ENCODE data around the gene TIMP2. TPM values are rescaled to one million over a fixed set of nuclear protein-coding genes. Genes with fewer than 3 reads are reported as not detected.

The TIMP2 gene
- total and polyA plus RNA-seq, 2 of the 8 experiments (the other 6 are each of a cell fraction or from before 2014, with no cell fraction given), result 18.2 to 43.3 TPM

- no peak overlapping the region for H3K56ac ChIP-seq (replicated peaks; ENCODE audit: insufficient read length, low read depth, low read length)
- no peak overlapping the region for H2BK15ac ChIP-seq (ENCODE audit: low read length)
- no peak overlapping the region for H2AK5ac ChIP-seq (ENCODE audit: low read depth, low read length)
- H3K23me2 ChIP-seq (ENCODE audit: low read depth, low read length), result no peaks in the 10 kb centered on the region
- H2BK120ac ChIP-seq (replicated peaks; ENCODE audit: low read depth, low read length), result no peak overlapping the region
- no peak overlapping the region for H4K5ac ChIP-seq (ENCODE audit: insufficient read length, low read depth, low read length)
- no peak overlapping the region for H2BK20ac ChIP-seq (ENCODE audit: low read length)
- DNase-seq (ENCODE audit: low read depth in 1 of 2, low spot score in 2 of 2) (no peak), FAIRE-seq (no peak)
- H2AFZ ChIP-seq (ENCODE audit: low read length), result no peak overlapping the region
- no peak overlapping the region for H3K23ac ChIP-seq (ENCODE audit: insufficient read length)
- WGBS, 2 experiments (ENCODE audit: extremely low coverage in 1 of 2, insufficient coverage in 1 of 2, insufficient read length in 1 of 2, insufficient replicate concordance in 2 of 2, low coverage in 1 of 2, low lambda C conversion rate in 2 of 2, missing lambda C conversion rate in 1 of 2), result 82% methylated on average over 17 of the region's 19 CpGs; no CpG with 5 or more reads in 1 of the 2 experiments
- no peak overlapping the region for H2BK5ac ChIP-seq (ENCODE audit: low read depth, low read length)
- no peaks in the 10 kb centered on the region for H3K4me1 ChIP-seq (replicated peaks in 1 of 4; ENCODE audit: control insufficient read depth in 3 of 4, insufficient read depth in 4 of 4, low read length in 3 of 4)
- H3K27me3 ChIP-seq (replicated peaks in 1 of 4; ENCODE audit: control insufficient read depth in 3 of 4, extremely low read depth in 1 of 4, insufficient read depth in 3 of 4, low read length in 3 of 4), result no peaks in the 10 kb centered on the region
- CTCF ChIA-PET (ENCODE audit: partially characterized antibody), result interaction anchor here (1.0 to 3.1 kb wide), 2 partner anchors 9 to 29 kb away, joined by 4 to 20 read pairs; no protein-coding TSS in a partner anchor
- H3K14ac ChIP-seq (ENCODE audit: insufficient read length), result no peak overlapping the region
- no peaks in the 10 kb centered on the region for H4K20me1 ChIP-seq (replicated peaks in 1 of 2; ENCODE audit: control insufficient read depth in 1 of 2, insufficient read depth in 2 of 2, low read length in 2 of 2)
- H4K91ac ChIP-seq (replicated peaks; ENCODE audit: insufficient read length, low read length), result no peak overlapping the region
- H3K27ac ChIP-seq (ENCODE audit: low read depth, low read length), result no peak overlapping the region
- no peak overlapping the region for H3K9ac ChIP-seq (replicated peaks in 1 of 4; ENCODE audit: extremely low read depth in 1 of 4, low read depth in 3 of 4, low read length in 3 of 4)
- H4K8ac ChIP-seq (ENCODE audit: extremely low read depth, insufficient read depth, low read length), result no peak overlapping the region
- H3K4me2 ChIP-seq (ENCODE audit: insufficient read depth in 1 of 2, low read depth in 2 of 2, low read length in 2 of 2), result no peak overlapping the region
- POLR2A ChIA-PET (ENCODE audit: partially characterized antibody), result no interaction called here
- no peak overlapping the region for H3K4ac ChIP-seq (replicated peaks; ENCODE audit: insufficient read length, low read depth, low read length)
- H3K79me1 ChIP-seq (ENCODE audit: low read depth, low read length), result no peaks in the 10 kb centered on the region
- H3K79me2 ChIP-seq (ENCODE audit: control insufficient read depth in 1 of 2, insufficient read depth in 2 of 2, low read length in 2 of 2), result no peaks in the 10 kb centered on the region
- no peaks in the 10 kb centered on the region for H3K36me3 ChIP-seq (ENCODE audit: control insufficient read depth in 2 of 4, insufficient read depth in 4 of 4, low read length in 3 of 4)
- H3K4me3 ChIP-seq (ENCODE audit: extremely low read depth in 1 of 4, insufficient read depth in 2 of 4, low read depth in 3 of 4, low read length in 4 of 4), result no peak overlapping the region
- H3K18ac ChIP-seq (ENCODE audit: extremely low read depth, low read length), result no peak overlapping the region
- H2BK12ac ChIP-seq (ENCODE audit: low read depth, low read length), result no peak overlapping the region
- no peaks in the 10 kb centered on the region for H3K9me3 ChIP-seq (ENCODE audit: insufficient read depth in 2 of 2, low read depth in 1 of 2, low read length in 1 of 2)
- no peak for TF ChIP-seq SIX5 (IDR thresholded peaks at IDR 0.05; ENCODE audit: low read depth, low read length)
- TF ChIP-seq NRF1 (IDR thresholded peaks at IDR 0.05; ENCODE audit: low read depth, low read length), result no peak
- no peak for TF ChIP-seq YY1 (IDR thresholded peaks at IDR 0.05; ENCODE audit: low read depth, low read length)
- no peak for TF ChIP-seq EP300 (IDR thresholded peaks at IDR 0.05; ENCODE audit: borderline replicate concordance in 1 of 2, low read depth in 2 of 2, low read length in 2 of 2)
- TF ChIP-seq EZH2 (IDR thresholded peaks at IDR 0.05; ENCODE audit: low read depth, low read length, severe bottlenecking), result no peak
- no peak for TF ChIP-seq NANOG (IDR thresholded peaks at IDR 0.05; ENCODE audit: insufficient read depth, low read depth, low read length, poor library complexity, severe bottlenecking)
- TF ChIP-seq KDM1A (IDR thresholded peaks at IDR 0.05; ENCODE audit: borderline replicate concordance, low read length), result no peak
- no peak for TF ChIP-seq BRCA1 (IDR thresholded peaks at IDR 0.05; ENCODE audit: low read depth, low read length)
- TF ChIP-seq TAF7 (optimal IDR thresholded peaks at IDR 0.05; ENCODE audit: borderline replicate concordance, low read depth, low read length), result no peak
- no peak for TF ChIP-seq TEAD4 (IDR thresholded peaks at IDR 0.05; ENCODE audit: low read depth, low read length)
- TF ChIP-seq, protein P1, sequence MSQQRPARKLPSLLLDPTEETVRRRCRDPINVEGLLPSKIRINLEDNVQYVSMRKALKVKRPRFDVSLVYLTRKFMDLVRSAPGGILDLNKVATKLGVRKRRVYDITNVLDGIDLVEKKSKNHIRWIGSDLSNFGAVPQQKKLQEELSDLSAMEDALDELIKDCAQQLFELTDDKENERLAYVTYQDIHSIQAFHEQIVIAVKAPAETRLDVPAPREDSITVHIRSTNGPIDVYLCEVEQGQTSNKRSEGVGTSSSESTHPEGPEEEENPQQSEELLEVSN (IDR thresholded peaks at IDR 0.05), result no peak
- TF ChIP-seq SIRT6 (IDR thresholded peaks at IDR 0.05; ENCODE audit: low read length), result no peak
These were observed 37.3 kb upstream of the TIMP2 start for GRCh38 chr17:78962345-78962983.

Measured in H1 (cell line).